Measurements from ENCODE around the gene USP2.

Gene USP2

GRCh38 chr11:119362741-119363080 is 18.8 kb downstream of the USP2 start:
- H2AFZ ChIP-seq (ENCODE audit: low read depth, low read length, severe bottlenecking): no peak overlapping the region
- H3K27ac ChIP-seq (ENCODE audit: low read depth, low read length): no peak overlapping the region
- H3K36me3 ChIP-seq (ENCODE audit: low read length): no peaks in the 10 kb centered on the region
- no peaks in the 10 kb centered on the region for H4K20me1 ChIP-seq (ENCODE audit: low read depth, low read length)
- no peaks in the 10 kb centered on the region for H3K9me2 ChIP-seq (replicated peaks; ENCODE audit: insufficient read depth, low read length)
- no peak for TF ChIP-seq EZH2phosphoT487 (conservative IDR thresholded peaks at IDR 0.05; ENCODE audit: low read length)
- no peak for TF ChIP-seq CTCF (IDR thresholded peaks at IDR 0.05; ENCODE audit: insufficient read depth, low read length, poor library complexity, severe bottlenecking)
- no peak overlapping the region for H3K4me3 ChIP-seq (ENCODE audit: insufficient read depth, low read length, poor library complexity, severe bottlenecking)
- H3K9me3 ChIP-seq (ENCODE audit: insufficient read depth, low read length): no peaks in the 10 kb centered on the region
- H3K79me2 ChIP-seq (ENCODE audit: insufficient read depth, low read length): no peaks in the 10 kb centered on the region
- no peak overlapping the region for H3K4me2 ChIP-seq (ENCODE audit: low read depth, low read length, poor library complexity, severe bottlenecking)
- H3K27me3 ChIP-seq (ENCODE audit: low read length): no peaks in the 10 kb centered on the region
- no peaks in the 10 kb centered on the region for H3F3A ChIP-seq (ENCODE audit: insufficient read depth)
- H3K9ac ChIP-seq (ENCODE audit: low read length): no peak overlapping the region

- no peaks in the 10 kb centered on the region for H3K79me2 ChIP-seq (ENCODE audit: insufficient read depth, low read length)
- no peaks in the 10 kb centered on the region for H3F3A ChIP-seq (ENCODE audit: insufficient read depth)
- H3K27ac ChIP-seq (ENCODE audit: low read depth, low read length): no peak overlapping the region
- TF ChIP-seq EZH2phosphoT487 (conservative IDR thresholded peaks at IDR 0.05; ENCODE audit: low read length) (no peak), CTCF (IDR thresholded peaks at IDR 0.05; ENCODE audit: insufficient read depth, low read length, poor library complexity, severe bottlenecking) (no peak)
- no peak overlapping the region for H2AFZ ChIP-seq (ENCODE audit: low read depth, low read length, severe bottlenecking)
- H3K9ac ChIP-seq (ENCODE audit: low read length): no peak overlapping the region
- H3K4me2 ChIP-seq (ENCODE audit: low read depth, low read length, poor library complexity, severe bottlenecking): no peak overlapping the region
- H3K4me3 ChIP-seq (ENCODE audit: insufficient read depth, low read length, poor library complexity, severe bottlenecking): no peak overlapping the region
- no peaks in the 10 kb centered on the region for H3K9me2 ChIP-seq (replicated peaks; ENCODE audit: insufficient read depth, low read length)
- H3K36me3 ChIP-seq (ENCODE audit: low read length): no peaks in the 10 kb centered on the region
- H4K20me1 ChIP-seq (ENCODE audit: low read depth, low read length): no peaks in the 10 kb centered on the region
- H3K9me3 ChIP-seq (ENCODE audit: insufficient read depth, low read length): no peaks in the 10 kb centered on the region
- no peaks in the 10 kb centered on the region for H3K27me3 ChIP-seq (ENCODE audit: low read length)
These were observed 19.4 kb downstream of the USP2 start for GRCh38 chr11:119361941-119362725.

- Histone ChIP-seq H2AFZ (ENCODE audit: low read depth, low read length, severe bottlenecking) (no peak overlapping the region), H3K27me3 (ENCODE audit: low read length) (no peaks in the 10 kb centered on the region), H3K27ac (ENCODE audit: low read depth, low read length) (no peak overlapping the region), H3K4me3 (ENCODE audit: insufficient read depth, low read length, poor library complexity, severe bottlenecking) (no peak overlapping the region), H3K9me2 (replicated peaks; ENCODE audit: insufficient read depth, low read length) (no peaks in the 10 kb centered on the region), H3K4me2 (ENCODE audit: low read depth, low read length, poor library complexity, severe bottlenecking) (no peak overlapping the region), H3K9ac (ENCODE audit: low read length) (no peak overlapping the region), H3K9me3 (ENCODE audit: insufficient read depth, low read length) (no peaks in the 10 kb centered on the region), H3K79me2 (ENCODE audit: insufficient read depth, low read length) (no peaks in the 10 kb centered on the region), H3K36me3 (ENCODE audit: low read length) (no peaks in the 10 kb centered on the region), H4K20me1 (ENCODE audit: low read depth, low read length) (no peaks in the 10 kb centered on the region), H3F3A (ENCODE audit: insufficient read depth) (no peaks in the 10 kb centered on the region)
- no peak for TF ChIP-seq EZH2phosphoT487 (conservative IDR thresholded peaks at IDR 0.05; ENCODE audit: low read length)
- no peak for TF ChIP-seq CTCF (IDR thresholded peaks at IDR 0.05; ENCODE audit: insufficient read depth, low read length, poor library complexity, severe bottlenecking)
These were observed 20.3 kb downstream of the USP2 start for GRCh38 chr11:119361056-119361787.
